Brain microvascular endothelial cell (primary cell): ENCODE measurements around the gene MAPK10.

ENCODE experiments used
- DNase-seq: peaks from one replicate; pipeline ENCODE4 v3.0.0-alpha.2; 2020
- H3K27ac ChIP-seq: fragments of 250-450 bp; sonication (Bioruptor Pico); 2 replicates; pipeline ENCODE4 v1.5.1; 2020; ENCODE audit warnings: mild to moderate bottlenecking, moderate library complexity
- H3K27me3 ChIP-seq: fragments of 250-450 bp; sonication (Bioruptor Pico); replicated peaks from 2 replicates; pipeline ENCODE4 v1.5.1; 2020; ENCODE audit warnings: mild to moderate bottlenecking
- H3K36me3 ChIP-seq: fragments of 250-450 bp; sonication (Bioruptor Pico); replicated peaks from 2 replicates; pipeline ENCODE4 v1.5.1; 2020; ENCODE audit warnings: mild to moderate bottlenecking
- H3K4me3 ChIP-seq: 2 replicates; pipeline ENCODE4 v1.5.1; 2011; ENCODE audit warnings: low read depth, mild to moderate bottlenecking, control low read depth, low read length, moderate library complexity
- in situ Hi-C: cut with HindIII; loops from 2 replicates; pipeline ENCODE4 v1.10.0; 2017; ENCODE audit warnings: low sequenced_read_pairs, low pct_ligation_motif_present
- TF ChIP-seq, protein P1 (sequence below): IDR thresholded peaks from 2 replicates; pipeline ENCODE4 v1.5.1; 2011; ENCODE audit warnings: low read depth, mild to moderate bottlenecking, moderate library complexity, low read length, control low read depth, inconsistent platforms; ENCODE audit errors: missing control alignments

MAPK10 gene

DNA sequence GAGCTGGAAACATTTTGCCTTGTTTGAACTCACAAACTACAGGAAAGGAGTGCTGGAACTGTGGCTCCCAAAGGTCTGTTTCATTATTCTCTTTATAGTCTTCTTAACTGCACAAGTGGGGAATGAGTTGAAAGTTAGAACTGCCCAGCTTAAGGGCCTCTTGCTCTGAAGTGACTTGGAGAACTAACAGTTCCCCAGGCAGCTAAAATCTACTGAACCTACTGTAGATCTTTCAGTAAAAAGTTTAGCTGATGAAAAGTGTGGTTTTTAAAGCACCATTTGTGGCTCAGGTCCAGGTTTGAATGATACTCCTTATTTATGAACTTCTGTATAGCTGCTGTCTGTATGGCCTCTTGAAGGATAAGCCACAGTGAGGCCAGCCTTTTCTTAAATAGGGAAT lies 353.8 kb downstream of the MAPK10 start:
- Histone ChIP-seq H3K36me3 (no peaks in the 10 kb centered on the region), H3K27ac (no peak overlapping the region), H3K4me3 (no peak overlapping the region), H3K27me3 (no peaks in the 10 kb centered on the region)
- in situ Hi-C loops = no loop called here
- TF ChIP-seq, protein P1, sequence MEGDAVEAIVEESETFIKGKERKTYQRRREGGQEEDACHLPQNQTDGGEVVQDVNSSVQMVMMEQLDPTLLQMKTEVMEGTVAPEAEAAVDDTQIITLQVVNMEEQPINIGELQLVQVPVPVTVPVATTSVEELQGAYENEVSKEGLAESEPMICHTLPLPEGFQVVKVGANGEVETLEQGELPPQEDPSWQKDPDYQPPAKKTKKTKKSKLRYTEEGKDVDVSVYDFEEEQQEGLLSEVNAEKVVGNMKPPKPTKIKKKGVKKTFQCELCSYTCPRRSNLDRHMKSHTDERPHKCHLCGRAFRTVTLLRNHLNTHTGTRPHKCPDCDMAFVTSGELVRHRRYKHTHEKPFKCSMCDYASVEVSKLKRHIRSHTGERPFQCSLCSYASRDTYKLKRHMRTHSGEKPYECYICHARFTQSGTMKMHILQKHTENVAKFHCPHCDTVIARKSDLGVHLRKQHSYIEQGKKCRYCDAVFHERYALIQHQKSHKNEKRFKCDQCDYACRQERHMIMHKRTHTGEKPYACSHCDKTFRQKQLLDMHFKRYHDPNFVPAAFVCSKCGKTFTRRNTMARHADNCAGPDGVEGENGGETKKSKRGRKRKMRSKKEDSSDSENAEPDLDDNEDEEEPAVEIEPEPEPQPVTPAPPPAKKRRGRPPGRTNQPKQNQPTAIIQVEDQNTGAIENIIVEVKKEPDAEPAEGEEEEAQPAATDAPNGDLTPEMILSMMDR = no peak
- no peak for DNase-seq

DNA sequence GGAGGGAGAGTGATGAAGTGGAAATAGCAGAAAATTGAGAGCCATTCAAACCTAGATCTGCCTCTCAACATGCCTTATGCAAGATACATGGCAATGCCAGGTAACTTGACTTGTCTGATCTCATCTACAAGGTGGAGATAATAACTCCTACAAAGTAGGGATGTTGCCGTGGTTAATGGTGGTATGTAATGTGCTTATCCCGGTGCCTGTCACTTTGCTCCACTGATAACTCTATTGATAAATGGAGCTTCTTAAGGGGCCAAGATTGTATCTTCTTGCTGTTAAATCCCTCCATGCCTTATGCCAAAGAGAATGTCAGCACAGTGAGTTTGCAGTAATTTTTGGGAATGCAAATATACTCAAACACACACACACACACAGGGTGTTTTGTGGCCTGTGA lies 355.8 kb downstream of the MAPK10 start:
- TF ChIP-seq, protein P1 = no peak
- Histone ChIP-seq H3K36me3 (no peaks in the 10 kb centered on the region), H3K27me3 (no peaks in the 10 kb centered on the region), H3K27ac (no peak overlapping the region), H3K4me3 (no peak overlapping the region)
- in situ Hi-C loops = no loop called here
- no peak for DNase-seq

DNA sequence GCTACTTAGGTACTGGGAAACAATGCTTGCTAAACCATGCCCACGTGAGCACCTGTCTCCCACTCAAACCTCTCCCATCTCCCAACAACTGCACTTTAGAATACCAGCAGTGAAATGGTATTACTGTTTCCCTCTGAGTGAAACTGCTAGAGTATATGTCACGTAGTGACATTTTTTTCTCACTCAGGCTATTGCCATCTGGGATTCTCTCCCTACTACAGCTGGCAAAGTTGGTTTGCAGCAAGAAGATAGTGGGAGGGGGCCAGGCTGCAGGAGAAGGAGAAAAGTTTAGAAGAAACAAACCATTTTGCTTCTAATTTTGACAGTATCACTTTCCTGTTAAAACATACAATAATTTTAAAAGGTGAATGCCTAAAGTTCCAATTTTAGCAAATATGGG lies 358.3 kb downstream of the MAPK10 start:
- Histone ChIP-seq H3K4me3 (no peak overlapping the region), H3K27ac (no peak overlapping the region), H3K36me3 (no peaks in the 10 kb centered on the region), H3K27me3 (no peaks in the 10 kb centered on the region)
- in situ Hi-C loops = no loop called here
- no peak for DNase-seq
- TF ChIP-seq, protein P1 = no peak

DNA sequence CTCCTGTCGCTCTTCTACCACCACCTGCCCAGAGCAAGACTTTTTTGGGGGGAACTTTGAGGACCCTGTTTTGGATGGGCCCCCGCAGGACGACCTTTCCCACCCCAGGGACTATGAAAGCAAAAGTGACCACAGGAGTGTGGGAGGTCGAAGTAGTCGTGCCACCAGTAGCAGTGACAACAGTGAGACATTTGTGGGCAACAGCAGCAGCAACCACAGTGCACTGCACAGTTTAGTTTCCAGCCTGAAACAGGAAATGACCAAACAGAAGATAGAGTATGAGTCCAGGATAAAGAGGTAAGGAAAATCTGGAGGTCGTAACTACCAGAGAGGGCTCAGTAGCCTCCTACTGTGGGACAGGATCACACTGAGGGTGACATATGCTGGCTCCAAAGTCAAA lies 364.5 kb downstream of the MAPK10 start:
- H3K4me3 ChIP-seq = no peak overlapping the region
- H3K27ac ChIP-seq = no peak overlapping the region
- TF ChIP-seq, protein P1 = no peak
- in situ Hi-C loops = no loop called here
- H3K36me3 ChIP-seq = peaks cover 12% of the 10 kb centered on the region
- no peaks in the 10 kb centered on the region for H3K27me3 ChIP-seq
- DNase-seq = no peak

DNA sequence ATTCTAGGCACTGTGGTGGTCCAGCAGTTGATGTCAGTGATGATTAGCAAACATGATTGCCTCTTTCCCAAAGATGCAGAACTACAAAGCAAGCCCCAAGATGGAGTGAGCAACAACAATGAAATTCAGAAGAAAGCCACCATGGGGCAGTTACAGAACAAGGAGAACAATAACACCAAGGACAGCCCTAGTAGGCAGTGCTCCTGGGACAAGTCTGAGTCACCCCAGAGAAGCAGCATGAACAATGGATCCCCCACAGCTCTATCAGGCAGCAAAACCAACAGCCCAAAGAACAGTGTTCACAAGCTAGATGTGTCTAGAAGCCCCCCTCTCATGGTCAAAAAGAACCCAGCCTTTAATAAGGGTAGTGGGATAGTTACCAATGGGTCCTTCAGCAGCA lies 365.3 kb downstream of the MAPK10 start:
- in situ Hi-C loops = no loop called here
- H3K36me3 ChIP-seq = peaks cover 12% of the 10 kb centered on the region
- H3K27ac ChIP-seq = no peak overlapping the region
- TF ChIP-seq, protein P1 = no peak
- DNase-seq = no peak
- H3K27me3 ChIP-seq = no peaks in the 10 kb centered on the region
- no peak overlapping the region for H3K4me3 ChIP-seq

DNA sequence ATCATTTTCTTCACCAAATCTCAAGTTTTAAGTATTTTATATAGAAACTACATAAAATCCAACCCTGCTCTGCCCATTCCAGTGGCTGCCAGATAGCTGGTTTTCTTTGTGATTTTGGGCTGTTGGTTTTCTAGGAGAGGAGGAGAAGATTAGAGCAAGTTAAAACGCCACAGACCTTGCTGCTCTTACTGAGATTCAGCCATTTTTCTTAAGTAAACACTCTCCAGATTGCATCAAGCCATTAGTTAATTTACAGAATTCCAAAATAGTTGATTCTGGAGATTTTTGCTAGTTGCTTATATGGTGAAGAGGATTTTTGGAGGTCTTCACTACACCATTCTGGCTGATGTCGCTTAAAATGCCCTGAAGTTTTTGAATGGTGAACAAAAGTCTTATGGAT lies 366.2 kb downstream of the MAPK10 start:
- H3K4me3 ChIP-seq = no peak overlapping the region
- DNase-seq = no peak
- in situ Hi-C loops = no loop called here
- TF ChIP-seq, protein P1 = no peak
- peaks cover 12% of the 10 kb centered on the region for H3K36me3 ChIP-seq
- no peak overlapping the region for H3K27ac ChIP-seq
- H3K27me3 ChIP-seq = no peaks in the 10 kb centered on the region
